ENCODE data around the gene ZNF566.

The ZNF566 gene

DNA sequence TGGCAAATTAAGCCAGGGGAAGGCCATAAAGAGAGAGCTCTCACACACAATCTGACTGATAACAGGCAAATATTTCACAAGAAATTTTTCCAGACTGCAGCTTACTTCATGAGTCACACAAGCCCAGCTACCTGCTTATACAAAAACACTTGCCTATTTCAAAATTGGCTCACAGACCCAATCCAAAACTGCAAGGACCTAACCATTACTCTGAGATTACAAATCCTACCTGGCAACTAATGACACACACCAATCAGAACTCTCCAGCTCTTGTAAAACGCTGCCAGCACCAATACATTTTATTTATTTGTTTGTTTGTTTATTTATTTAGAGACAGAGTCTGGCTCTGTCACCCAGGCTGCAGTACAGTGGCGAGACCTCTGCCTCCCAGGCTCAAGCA is 52.8 kb downstream of the ZNF566 start:
- no peak for DNase-seq

DNA sequence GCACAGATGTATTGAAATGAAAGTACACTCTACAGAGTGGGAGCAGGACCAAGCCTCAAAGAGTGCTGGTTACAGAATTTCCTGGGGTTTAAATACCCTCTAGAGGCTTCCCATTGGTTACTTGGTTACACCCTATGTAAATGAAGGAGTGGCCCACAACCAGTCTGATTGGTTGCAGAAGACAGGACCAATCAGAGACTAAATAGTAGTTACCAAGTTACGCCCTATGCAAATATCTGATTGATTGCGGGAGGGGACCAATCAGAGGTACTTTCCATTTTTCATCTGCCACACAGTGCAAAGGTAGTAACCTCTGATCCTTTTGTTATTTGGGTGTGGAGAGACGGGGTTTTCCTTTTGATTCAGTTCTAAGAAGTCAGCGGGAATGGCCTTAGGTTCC is 65.4 kb downstream of the ZNF566 start:
- no peak for DNase-seq

DNA sequence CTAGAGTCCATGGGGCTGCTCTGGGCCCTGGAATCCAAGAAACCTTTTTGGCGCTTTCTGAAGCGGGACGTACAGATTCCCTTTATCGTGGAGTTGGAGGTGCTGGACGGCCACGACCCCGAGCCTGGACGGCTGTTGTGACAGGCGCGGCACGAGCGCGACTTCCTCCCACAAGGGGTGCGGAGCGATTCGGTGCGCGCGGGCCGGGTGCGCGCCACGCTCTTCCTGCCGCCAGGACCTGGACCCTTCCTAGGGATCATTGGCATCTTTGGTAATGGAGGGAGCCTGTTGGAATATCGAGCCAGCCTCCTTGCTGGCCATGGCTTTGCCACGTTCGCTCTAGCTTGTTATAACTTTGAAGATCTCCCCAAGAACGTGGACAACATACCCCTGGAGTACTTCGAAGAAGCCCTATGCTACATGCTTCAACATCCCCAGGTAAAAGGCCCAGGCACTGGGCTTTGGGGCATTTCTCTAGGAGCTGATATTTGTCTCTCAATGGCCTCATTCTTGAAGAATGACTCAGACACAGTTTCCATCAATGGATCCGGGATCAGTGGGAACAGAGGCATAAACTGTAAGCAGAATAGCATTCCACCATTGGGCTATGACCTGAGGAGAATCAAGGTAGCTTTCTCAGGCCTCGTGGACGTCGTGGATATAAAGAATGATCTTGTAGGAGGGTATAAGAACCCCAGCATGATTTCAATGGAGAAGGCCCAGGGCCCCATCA is 67.4 kb downstream of the ZNF566 start:
- DNase-seq: no peak

DNA sequence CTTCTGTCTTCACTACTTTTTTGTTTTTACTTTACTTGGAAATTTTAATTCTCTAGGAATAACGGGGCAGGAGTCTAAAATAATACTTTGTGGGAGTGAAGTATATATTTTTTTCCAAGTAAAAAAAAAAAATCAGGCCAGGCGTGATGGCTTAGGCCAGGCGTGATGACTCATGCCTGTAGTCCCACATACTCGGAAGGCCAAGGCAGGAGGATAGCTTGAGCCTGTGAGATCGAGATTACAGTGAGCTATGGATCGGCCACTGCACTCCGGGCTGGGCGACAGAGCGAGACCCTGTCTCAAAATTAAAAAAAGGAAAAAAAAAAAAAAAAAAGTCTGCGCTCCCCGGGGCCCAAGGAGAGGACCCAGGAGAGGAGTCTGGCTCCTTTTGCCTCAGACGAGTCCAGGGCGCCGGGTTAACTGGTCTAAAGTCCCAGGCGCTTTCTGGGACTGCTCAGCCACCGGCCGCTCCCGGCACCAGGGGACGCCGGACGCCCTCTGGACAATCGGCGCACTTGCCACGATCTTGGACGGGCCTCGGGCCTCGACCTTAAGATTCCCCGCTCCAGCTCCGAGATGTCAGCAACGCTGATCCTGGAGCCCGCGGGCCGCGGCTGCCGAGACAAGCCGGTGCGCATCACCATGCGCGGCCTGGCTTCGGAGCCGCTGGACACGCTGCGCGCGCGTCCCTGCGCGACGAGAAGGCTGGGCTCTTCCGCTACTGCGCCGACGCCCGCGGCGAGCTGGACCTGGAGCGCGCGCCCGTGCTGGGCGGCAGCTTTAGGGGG is 68.2 kb downstream of the ZNF566 start:
- DNase-seq: peak; percentile 20

DNA sequence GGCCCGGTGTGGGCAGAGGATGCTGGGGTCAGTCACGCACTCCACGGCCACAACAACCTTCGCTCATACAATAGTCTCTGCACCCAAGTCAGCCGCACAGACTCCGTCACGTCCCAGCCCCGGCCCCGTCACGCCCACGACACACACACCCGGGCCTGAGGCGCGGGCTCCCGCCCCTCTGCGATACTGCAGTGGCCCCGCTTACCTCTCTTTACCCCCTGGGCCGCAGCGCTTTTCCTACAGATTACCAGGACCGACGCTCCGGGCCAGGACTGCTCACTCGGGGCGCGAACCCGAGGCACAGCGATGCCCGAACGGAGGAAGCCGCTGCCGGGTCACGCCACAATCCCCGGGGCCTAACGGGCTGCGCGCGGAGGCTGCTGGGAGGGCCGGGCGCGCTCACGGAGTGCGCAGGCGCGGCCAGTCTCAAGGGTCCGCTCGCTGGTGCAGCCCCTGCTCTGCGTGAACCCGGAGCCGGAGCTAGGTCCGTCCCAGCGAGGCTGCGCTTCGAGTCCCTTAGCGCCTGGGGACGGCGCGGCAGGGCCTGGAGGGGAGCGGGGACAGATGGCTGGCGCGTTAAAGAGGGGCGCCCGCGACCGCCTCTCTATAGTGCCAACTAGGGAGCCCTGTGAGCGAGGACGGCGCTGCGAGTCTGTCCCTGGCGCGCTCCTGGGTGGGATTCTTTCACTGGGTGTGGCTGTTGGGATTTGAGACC is 70.9 kb downstream of the ZNF566 start, which contains the start of gene ZFP82:
Gene ZFP82 (minus strand): TSS at position 358 of the 715 bp plus-strand sequence. CDS start 8,855 bp downstream, outside the sequence.
- DNase-seq: peak; percentile 67

DNA sequence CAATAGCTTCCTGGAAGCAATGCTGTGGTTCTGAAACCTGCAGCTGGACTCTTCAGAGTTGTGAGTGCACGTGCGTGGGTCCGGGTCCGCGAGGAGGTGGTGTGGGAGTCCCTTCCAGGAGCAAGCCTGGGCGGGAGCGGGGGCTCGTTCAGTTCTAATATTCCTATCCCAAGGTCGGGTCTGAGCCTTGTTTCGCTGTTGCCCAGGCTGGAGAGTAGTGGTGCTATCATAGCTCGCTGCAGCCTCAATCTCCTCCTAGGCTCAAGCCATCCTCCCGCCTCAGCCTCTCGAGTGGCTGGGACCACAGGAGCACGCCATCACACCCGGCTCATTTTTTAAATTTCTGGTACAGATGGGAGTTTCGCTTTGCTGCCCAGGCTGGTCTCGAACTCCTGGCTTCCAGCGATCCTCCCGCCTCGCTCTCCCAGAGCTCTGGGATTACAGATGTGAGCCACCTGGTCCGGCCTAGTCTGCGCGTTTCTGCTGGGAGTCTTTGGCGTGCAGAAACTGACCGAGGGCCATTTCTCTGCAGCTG is 71.5 kb downstream of the ZNF566 start:
- DNase-seq: no peak

DNA sequence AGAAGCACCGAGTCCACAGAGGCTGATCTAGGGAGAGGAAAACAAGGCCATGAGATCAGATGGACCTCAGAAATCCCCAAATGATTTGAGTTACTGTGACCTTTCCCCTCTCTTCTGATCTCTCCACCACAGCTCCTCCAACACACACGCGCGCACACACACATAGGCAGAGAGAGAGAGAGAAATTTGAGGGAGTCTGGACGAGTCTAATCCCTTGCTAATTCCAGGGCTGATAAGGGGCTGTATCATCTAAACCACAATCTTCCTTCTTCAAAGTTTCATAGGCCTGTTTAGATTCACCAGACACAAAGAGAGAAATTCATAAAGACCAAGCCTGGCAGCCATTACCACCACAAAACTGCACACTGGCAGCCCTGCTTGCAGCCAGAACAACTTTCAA is 79.5 kb downstream of the ZNF566 start:
- DNase-seq: no peak

DNA sequence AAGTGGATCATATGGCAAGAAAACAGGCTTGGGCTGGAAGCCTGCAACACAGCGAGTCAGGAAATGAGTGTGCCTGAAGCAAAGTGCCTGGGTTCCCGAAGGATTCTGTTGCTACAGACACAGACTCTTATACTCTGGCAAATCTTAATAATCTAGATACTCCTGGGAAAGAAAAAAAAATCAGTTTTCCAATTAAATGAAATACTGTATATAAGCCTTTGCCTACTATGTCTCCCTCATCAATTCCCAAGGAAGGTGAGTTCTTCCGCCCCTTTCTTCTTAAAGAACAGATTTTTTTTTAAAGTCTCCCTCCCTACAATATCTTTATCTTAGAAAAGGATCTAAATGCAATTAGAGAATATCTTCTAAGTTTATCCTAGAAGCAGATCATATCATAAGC is 81.3 kb downstream of the ZNF566 start:
- DNase-seq: no peak

DNA sequence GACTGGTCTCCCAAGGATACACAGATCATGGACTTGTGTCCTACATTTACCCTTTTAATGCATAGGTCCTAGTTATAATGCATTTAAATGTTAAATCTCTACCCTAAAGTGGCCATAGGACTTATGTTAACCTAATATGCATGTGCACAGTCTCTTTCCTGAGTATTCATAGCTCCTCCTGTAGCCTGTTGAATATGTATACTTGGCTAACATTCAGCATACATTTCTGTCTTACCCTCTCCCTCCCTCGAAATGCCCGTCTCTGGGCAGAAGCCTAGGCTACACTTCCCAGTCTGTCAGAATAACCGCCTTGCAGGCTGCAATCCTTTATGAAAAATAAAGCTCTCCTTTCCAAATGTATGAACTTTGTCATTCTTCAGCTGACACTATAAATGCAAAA is 84.9 kb downstream of the ZNF566 start:
- DNase-seq: no peak

DNA sequence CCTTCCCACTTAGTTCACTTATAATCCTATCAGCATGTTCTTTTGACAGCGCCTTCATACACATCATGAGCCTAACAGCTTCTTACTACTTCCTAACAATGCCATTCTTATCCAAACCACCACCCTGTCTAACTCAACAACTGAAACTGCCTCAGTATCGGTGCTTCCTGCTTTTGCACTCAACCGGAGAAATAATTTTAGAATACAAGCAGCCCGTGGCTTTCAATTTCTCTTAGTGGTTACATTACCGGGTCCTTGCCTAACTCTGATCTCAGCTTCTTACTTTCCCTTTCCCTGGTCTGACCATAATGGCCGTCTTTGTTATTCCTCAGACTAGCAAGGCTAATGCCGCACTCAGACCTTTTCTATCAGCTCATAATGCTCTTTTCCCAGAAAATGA is 87.9 kb downstream of the ZNF566 start:
- DNase-seq: no peak

DNA sequence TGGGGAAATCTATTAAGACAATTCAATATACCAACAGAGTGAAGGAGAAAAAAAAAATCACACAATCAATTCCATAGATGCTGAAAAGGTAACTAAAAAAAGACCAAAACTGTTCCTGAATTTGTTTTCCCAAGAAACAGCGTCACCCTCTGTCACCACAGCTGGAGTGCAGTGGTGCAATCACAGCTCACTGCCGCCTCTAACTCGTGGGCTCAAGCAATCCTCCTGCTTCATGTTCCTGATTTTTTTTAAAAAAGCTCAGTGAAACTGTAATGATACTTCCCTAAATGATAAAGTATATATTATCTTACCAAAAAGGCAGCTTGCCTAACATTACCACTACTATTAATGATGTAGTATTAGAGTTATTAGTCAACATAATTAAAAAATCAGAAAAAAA is 90.8 kb downstream of the ZNF566 start:
- DNase-seq: no peak
